ENCODE measurements around the gene FCER2.

DNA sequence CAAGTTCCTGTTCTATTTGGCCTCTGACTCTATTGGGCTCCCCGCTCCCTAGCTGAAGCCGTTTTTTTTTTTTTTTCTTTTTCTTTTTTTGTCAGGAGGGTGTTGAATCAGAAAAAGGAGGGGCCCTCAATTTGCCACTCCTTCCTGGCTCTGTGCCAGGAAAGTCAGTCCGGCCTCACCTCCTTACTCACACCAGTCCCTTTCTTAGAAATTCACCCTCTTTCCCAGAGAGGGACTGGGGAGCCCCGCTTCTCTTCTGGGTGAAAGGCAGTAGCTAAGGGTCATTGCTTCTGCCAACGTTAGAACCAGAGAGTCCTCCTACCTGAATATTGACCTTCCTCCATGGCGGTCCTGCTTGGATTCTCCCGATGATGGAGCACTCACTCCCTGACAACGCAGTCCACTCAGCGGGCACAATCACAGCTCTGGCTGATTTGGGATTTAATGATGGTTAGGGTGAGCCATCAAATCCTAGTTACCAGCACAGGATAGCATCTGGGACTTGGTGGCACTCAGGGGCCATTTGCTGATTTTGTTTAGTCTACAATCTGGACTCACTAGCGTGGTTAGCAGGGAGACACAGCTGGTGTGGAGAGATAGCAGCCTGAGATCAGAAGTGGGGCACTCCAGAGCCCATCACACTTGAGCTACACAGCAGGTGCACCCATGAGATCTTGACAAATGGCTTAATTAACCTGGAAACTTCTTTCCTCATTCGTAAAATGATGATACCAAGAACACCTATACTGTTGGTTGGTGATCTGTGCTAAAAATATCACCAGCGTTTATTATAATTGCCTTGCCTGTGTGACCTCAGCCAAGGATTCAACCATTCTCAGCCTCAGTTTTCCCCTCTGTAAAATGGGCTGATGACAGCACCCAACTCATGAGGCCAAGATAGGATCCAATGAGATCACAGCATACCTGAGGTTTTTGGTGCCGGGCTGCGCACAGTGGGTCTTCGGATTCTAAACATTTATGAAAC, 2.2 kb downstream of the FCER2 start:
- TF ChIP-seq, protein P1, sequence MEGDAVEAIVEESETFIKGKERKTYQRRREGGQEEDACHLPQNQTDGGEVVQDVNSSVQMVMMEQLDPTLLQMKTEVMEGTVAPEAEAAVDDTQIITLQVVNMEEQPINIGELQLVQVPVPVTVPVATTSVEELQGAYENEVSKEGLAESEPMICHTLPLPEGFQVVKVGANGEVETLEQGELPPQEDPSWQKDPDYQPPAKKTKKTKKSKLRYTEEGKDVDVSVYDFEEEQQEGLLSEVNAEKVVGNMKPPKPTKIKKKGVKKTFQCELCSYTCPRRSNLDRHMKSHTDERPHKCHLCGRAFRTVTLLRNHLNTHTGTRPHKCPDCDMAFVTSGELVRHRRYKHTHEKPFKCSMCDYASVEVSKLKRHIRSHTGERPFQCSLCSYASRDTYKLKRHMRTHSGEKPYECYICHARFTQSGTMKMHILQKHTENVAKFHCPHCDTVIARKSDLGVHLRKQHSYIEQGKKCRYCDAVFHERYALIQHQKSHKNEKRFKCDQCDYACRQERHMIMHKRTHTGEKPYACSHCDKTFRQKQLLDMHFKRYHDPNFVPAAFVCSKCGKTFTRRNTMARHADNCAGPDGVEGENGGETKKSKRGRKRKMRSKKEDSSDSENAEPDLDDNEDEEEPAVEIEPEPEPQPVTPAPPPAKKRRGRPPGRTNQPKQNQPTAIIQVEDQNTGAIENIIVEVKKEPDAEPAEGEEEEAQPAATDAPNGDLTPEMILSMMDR (IDR thresholded peaks at IDR 0.05; ENCODE audit: low read depth, low read length, poor library complexity, severe bottlenecking): no peak
- TF ChIP-seq EZH2phosphoT487 (IDR thresholded peaks at IDR 0.05; ENCODE audit: borderline replicate concordance, low read length): no peak
